Mesenchymal stem cell (in vitro differentiated cells and primary cell): ENCODE results near the gene PPP1R3C.

ENCODE experiments used
- DNase-seq: peaks from one replicate; pipeline ENCODE4 v3.0.0-alpha.2; 2013
- H2AFZ ChIP-seq: one replicate; pipeline ENCODE4 v1.6.1; 2013; ENCODE audit warnings: low read depth, mild to moderate bottlenecking, control low read depth, inconsistent platforms, low read length, moderate library complexity
- H2AK5ac ChIP-seq: 2 replicates; pipeline ENCODE4 v1.6.1; 2013; ENCODE audit warnings: low read length, moderate library complexity, mild to moderate bottlenecking, inconsistent platforms; ENCODE audit not compliant: severe bottlenecking
- H2BK120ac ChIP-seq: one replicate; pipeline ENCODE4 v1.6.1; 2013; ENCODE audit warnings: low read depth, mild to moderate bottlenecking, inconsistent platforms, low read length, moderate library complexity
- H2BK12ac ChIP-seq, 2 experiments: one replicate each; pipeline ENCODE4 v1.6.1; 2013; ENCODE audit warnings: inconsistent platforms in 2 of 2, low read length in 2 of 2, mild to moderate bottlenecking in 2 of 2, moderate library complexity in 2 of 2, control low read depth in 1 of 2
- H2BK15ac ChIP-seq: one replicate; pipeline ENCODE4 v1.6.1; 2013; ENCODE audit warnings: mild to moderate bottlenecking, low read depth, inconsistent platforms; ENCODE audit not compliant: poor library complexity, severe bottlenecking
- H2BK5ac ChIP-seq: 2 replicates; pipeline ENCODE4 v1.6.1; 2013; ENCODE audit warnings: low read depth, mild to moderate bottlenecking, low read length, control low read depth, inconsistent platforms; ENCODE audit not compliant: poor library complexity, severe bottlenecking
- H3K14ac ChIP-seq, 2 experiments: one replicate each; pipeline ENCODE4 v1.6.1; 2013; ENCODE audit warnings: inconsistent platforms in 2 of 2, low read length in 2 of 2, control low read depth in 1 of 2, mild to moderate bottlenecking in 1 of 2, moderate library complexity in 1 of 2
- H3K18ac ChIP-seq, 2 experiments: one replicate each; pipeline ENCODE4 v1.6.1; 2013; ENCODE audit warnings: inconsistent platforms in 2 of 2, low read length in 2 of 2, control low read depth in 1 of 2, low read depth in 1 of 2, mild to moderate bottlenecking in 1 of 2
- H3K23ac ChIP-seq, 2 experiments: one replicate each; pipeline ENCODE4 v1.6.1; 2013; ENCODE audit warnings: inconsistent platforms in 2 of 2, low read length in 2 of 2, mild to moderate bottlenecking in 2 of 2, moderate library complexity in 2 of 2, control low read depth in 1 of 2
- H3K27ac ChIP-seq: 2 replicates; pipeline ENCODE4 v1.5.1; 2013; ENCODE audit warnings: mild to moderate bottlenecking, moderate library complexity, low read length, control low read depth, inconsistent platforms; ENCODE audit not compliant: poor library complexity, severe bottlenecking
- H3K27me3 ChIP-seq, 2 experiments: 2 replicates each; pipeline versions ENCODE4 v1.6.1 to v1.7.0; 2013; ENCODE audit warnings: low read length in 2 of 2, mild to moderate bottlenecking in 2 of 2, moderate library complexity in 2 of 2, control low read depth in 1 of 2, inconsistent platforms in 1 of 2; ENCODE audit not compliant: control insufficient read depth in 1 of 2, insufficient read depth in 1 of 2
- H3K36me3 ChIP-seq, 2 experiments: 2 replicates each; pipeline versions ENCODE4 v1.6.1 to v1.7.0; 2013; ENCODE audit warnings: low read length in 2 of 2, control low read depth in 1 of 2, inconsistent platforms in 1 of 2, low read depth in 1 of 2, mild to moderate bottlenecking in 1 of 2; ENCODE audit not compliant: insufficient read depth in 2 of 2, control insufficient read depth in 1 of 2
- H3K4ac ChIP-seq, 2 experiments: one replicate each; pipeline ENCODE4 v1.6.1; 2013; ENCODE audit warnings: inconsistent platforms in 2 of 2, low read length in 2 of 2, mild to moderate bottlenecking in 2 of 2, moderate library complexity in 2 of 2, control low read depth in 1 of 2, low read depth in 1 of 2
- H3K4me1 ChIP-seq: 2 replicates; pipeline ENCODE4 v1.6.1; 2013; ENCODE audit warnings: low read depth, low read length, control low read depth; ENCODE audit not compliant: control insufficient read depth, insufficient read depth
- H3K4me2 ChIP-seq: 2 replicates; pipeline ENCODE4 v1.6.1; 2013; ENCODE audit warnings: low read length, mild to moderate bottlenecking, inconsistent platforms; ENCODE audit not compliant: poor library complexity, severe bottlenecking
- H3K4me3 ChIP-seq, 2 experiments: 2 replicates each; pipeline versions ENCODE4 v1.5.1 to v1.7.0; 2013; ENCODE audit warnings: low read length in 2 of 2, mild to moderate bottlenecking in 2 of 2, control low read depth in 1 of 2, low read depth in 1 of 2; ENCODE audit not compliant: insufficient read depth in 1 of 2
- H3K79me1 ChIP-seq: replicated peaks from 2 replicates; pipeline ENCODE4 v1.6.1; 2013; ENCODE audit warnings: mild to moderate bottlenecking, control low read depth, low read length, inconsistent platforms; ENCODE audit not compliant: poor library complexity, severe bottlenecking
- H3K9ac ChIP-seq: 2 replicates; pipeline ENCODE4 v1.7.0; 2013; ENCODE audit warnings: mild to moderate bottlenecking, low read length, moderate library complexity
- H3K9me3 ChIP-seq: 2 replicates; pipeline ENCODE4 v1.7.0; 2013; ENCODE audit warnings: mild to moderate bottlenecking, low read length; ENCODE audit not compliant: control insufficient read depth
- H4K8ac ChIP-seq: one replicate; pipeline ENCODE4 v1.6.1; 2013; ENCODE audit warnings: inconsistent platforms, mild to moderate bottlenecking, low read length, moderate library complexity
- H4K91ac ChIP-seq: one replicate; pipeline ENCODE4 v1.6.1; 2013; ENCODE audit warnings: mild to moderate bottlenecking, low read length, inconsistent platforms
- WGBS: methylation state at CpG from one replicate; pipeline ENCODE4 v1.1.7; 2013; ENCODE audit warnings: mixed read lengths; 5-methylcytosine and 5-hydroxymethylcytosine counted together

The PPP1R3C gene

GRCh38 chr10:91598211-91598977 is 34.5 kb downstream of the PPP1R3C start:
- Histone ChIP-seq H3K9me3 (no peaks in the 10 kb centered on the region), H3K9ac (no peak overlapping the region), H2BK15ac (no peak overlapping the region), H2BK120ac (peak overlapping the region; percentile 24), H3K4ac (peak overlapping the region; percentile 63 to 85), H2AK5ac (peak overlapping the region; percentile 98), H3K4me1 (peaks cover 11% of the 10 kb centered on the region), H3K27ac (peak overlapping the region; percentile 93), H4K91ac (peak overlapping the region; percentile 40), H3K23ac (peak overlapping the region in 1 of 2 experiments; percentile 56), H2BK5ac (peak overlapping the region; percentile 54), H3K27me3 (no peaks in the 10 kb centered on the region), H2AFZ (no peak overlapping the region), H3K14ac (no peak overlapping the region), H3K4me3 (no peak overlapping the region), H3K4me2 (no peak overlapping the region), H3K36me3 (no peaks in the 10 kb centered on the region), H2BK12ac (peak overlapping the region; percentile 74 to 97), H3K18ac (peak overlapping the region; percentile 23 to 64), H4K8ac (peak overlapping the region; percentile 13), H3K79me1 (no peaks in the 10 kb centered on the region)
- 57% methylated on average over 4 of the region's 6 CpGs for WGBS
- DNase-seq, result peak; percentile 80

DNA sequence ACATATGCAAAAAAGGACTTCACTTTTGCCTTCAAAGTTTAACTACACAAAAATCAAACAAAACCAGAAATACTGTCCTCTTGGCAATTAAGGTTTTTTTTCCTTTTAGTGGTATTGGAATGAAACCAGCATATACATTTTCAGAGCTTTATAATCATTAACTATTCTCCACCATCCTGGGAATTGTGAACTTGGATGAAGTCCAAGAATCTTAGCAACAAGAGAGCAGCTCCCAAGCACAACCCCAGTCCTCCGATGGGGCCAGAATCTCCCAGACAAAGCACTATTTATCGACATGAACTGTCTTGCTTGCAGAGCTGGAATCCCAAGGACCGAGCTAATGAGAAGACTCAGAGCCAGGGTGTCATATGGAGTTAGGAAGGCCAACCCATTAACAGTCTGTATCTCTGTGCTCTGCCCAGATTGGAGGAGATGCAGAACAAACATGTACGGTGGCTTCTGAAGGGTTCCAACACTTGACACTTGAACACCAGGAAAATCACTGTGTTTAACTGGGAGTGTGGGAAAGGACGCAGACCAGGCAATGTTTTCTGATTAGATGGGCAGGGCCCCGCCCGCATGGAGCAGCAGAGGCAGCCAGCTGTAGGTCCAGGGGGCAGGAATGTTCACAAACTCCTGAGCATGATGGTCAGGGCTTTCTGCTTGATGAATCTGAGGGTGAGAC is 35.5 kb downstream of the PPP1R3C start:
- H3K4ac ChIP-seq, result peak overlapping the region; percentile 34 to 90
- H3K9me3 ChIP-seq, result no peaks in the 10 kb centered on the region
- H2BK12ac ChIP-seq, result peak overlapping the region; percentile 91 to 95
- peak overlapping the region; percentile 93 for H4K91ac ChIP-seq
- H3K23ac ChIP-seq, result no peak overlapping the region
- no peaks in the 10 kb centered on the region for H3K79me1 ChIP-seq
- peak; percentile 66 for DNase-seq
- H3K4me2 ChIP-seq, result no peak overlapping the region
- no peak overlapping the region for H3K4me3 ChIP-seq
- peak overlapping the region; percentile 93 for H3K27ac ChIP-seq
- peak overlapping the region in 1 of 2 experiments; percentile 61 for H3K14ac ChIP-seq
- no peaks in the 10 kb centered on the region for H3K27me3 ChIP-seq
- peak overlapping the region; percentile 54 for H2BK5ac ChIP-seq
- peak overlapping the region; percentile 63 for H2AK5ac ChIP-seq
- no peak overlapping the region for H2AFZ ChIP-seq
- peak overlapping the region; percentile 26 for H3K9ac ChIP-seq
- H3K36me3 ChIP-seq, result no peaks in the 10 kb centered on the region
- peak overlapping the region; percentile 81 for H4K8ac ChIP-seq
- peak overlapping the region; percentile 56 for H2BK120ac ChIP-seq
- peaks cover 12% of the 10 kb centered on the region for H3K4me1 ChIP-seq
- no peak overlapping the region for H2BK15ac ChIP-seq
- H3K18ac ChIP-seq, result peak overlapping the region; percentile 23 to 81
- WGBS, result 49% methylated on average over 7 of the region's 7 CpGs

DNA sequence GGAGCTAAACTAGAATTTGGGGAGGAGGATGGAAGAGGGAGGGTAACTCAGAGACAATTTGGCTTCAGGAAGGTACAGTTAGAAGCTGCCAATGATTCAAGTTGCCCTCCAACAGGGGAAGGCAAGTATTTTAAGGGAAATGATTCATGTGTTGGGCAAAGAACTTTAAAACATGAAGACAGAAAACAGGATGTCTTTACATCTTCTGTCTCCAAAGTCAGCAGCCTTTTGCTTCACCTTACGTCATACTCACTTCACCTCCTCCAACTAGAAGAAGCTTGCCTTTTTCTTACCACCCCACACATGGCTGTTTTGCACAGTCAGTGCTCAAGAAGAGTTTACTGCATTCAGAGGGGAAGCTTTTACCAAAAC is 36.1 kb downstream of the PPP1R3C start:
- no peak overlapping the region for H2AK5ac ChIP-seq
- no peak overlapping the region for H3K14ac ChIP-seq
- peak overlapping the region; percentile 93 for H3K27ac ChIP-seq
- no peaks in the 10 kb centered on the region for H3K36me3 ChIP-seq
- H2BK120ac ChIP-seq, result peak overlapping the region; percentile 57
- peak overlapping the region in 1 of 2 experiments; percentile 67 for H2BK12ac ChIP-seq
- no peak overlapping the region for H3K23ac ChIP-seq
- no peak overlapping the region for H4K8ac ChIP-seq
- no peak overlapping the region for H2AFZ ChIP-seq
- peak overlapping the region in 1 of 2 experiments; percentile 55 for H3K18ac ChIP-seq
- WGBS, result 11% methylated on average over 1 of the region's 1 CpG
- no peak overlapping the region for H4K91ac ChIP-seq
- no peak overlapping the region for H2BK15ac ChIP-seq
- peak overlapping the region; percentile 21 for H3K9ac ChIP-seq
- H2BK5ac ChIP-seq, result peak overlapping the region; percentile 11
- peak overlapping the region in 1 of 2 experiments; percentile 76 for H3K4ac ChIP-seq
- peaks cover 14% of the 10 kb centered on the region for H3K4me1 ChIP-seq
- H3K4me3 ChIP-seq, result no peak overlapping the region
- no peaks in the 10 kb centered on the region for H3K79me1 ChIP-seq
- H3K4me2 ChIP-seq, result no peak overlapping the region
- peak; percentile 74 for DNase-seq
- H3K27me3 ChIP-seq, result no peaks in the 10 kb centered on the region
- H3K9me3 ChIP-seq, result no peaks in the 10 kb centered on the region

DNA sequence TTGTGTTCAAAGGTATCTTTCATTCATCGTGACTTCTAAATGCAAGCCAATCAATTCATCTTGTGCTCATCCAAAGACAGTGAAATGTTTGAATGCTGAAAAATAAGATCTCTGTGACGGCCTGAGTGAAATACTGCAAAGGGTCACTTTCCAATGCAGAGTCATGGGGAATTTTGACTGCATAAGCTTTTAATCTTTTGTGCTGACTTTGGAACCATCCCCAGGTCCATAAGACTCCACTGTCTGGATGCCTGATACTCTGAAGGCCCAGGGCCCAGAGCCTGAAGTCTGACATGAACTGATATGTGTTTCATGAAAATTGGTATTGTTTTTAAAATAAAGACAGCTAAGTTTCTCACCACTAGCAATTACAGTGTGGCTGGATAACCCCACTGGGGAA is 39.0 kb downstream of the PPP1R3C start:
- no peak overlapping the region for H4K91ac ChIP-seq
- peaks cover 34% of the 10 kb centered on the region for H3K4me1 ChIP-seq
- H3K14ac ChIP-seq, result no peak overlapping the region
- no peak overlapping the region for H2AK5ac ChIP-seq
- H3K27ac ChIP-seq, result no peak overlapping the region
- H3K4me2 ChIP-seq, result no peak overlapping the region
- no peak overlapping the region for H2BK5ac ChIP-seq
- no peak overlapping the region for H2AFZ ChIP-seq
- no peaks in the 10 kb centered on the region for H3K36me3 ChIP-seq
- no peak overlapping the region for H3K4me3 ChIP-seq
- H2BK12ac ChIP-seq, result no peak overlapping the region
- no peak overlapping the region for H4K8ac ChIP-seq
- H3K4ac ChIP-seq, result no peak overlapping the region
- H2BK120ac ChIP-seq, result no peak overlapping the region
- H3K23ac ChIP-seq, result no peak overlapping the region
- H2BK15ac ChIP-seq, result no peak overlapping the region
- 100% methylated on average over 2 of the region's 2 CpGs for WGBS
- no peaks in the 10 kb centered on the region for H3K27me3 ChIP-seq
- no peaks in the 10 kb centered on the region for H3K9me3 ChIP-seq
- H3K79me1 ChIP-seq, result no peaks in the 10 kb centered on the region
- DNase-seq, result no peak
- no peak overlapping the region for H3K9ac ChIP-seq
- H3K18ac ChIP-seq, result no peak overlapping the region
